NCI-H510A (cell line): ENCODE measurements around the gene UGCG.
"Not testable (repeated sequence)": the region's sequence is repeated elsewhere in the genome, so short reads cannot be mapped to it uniquely, and the experiment has no call there.

ENCODE experiments used
- DNase-seq: peaks from one replicate; lab custom pipeline; 2025; lab: John Stamatoyannopoulos, UW

UGCG gene

DNA sequence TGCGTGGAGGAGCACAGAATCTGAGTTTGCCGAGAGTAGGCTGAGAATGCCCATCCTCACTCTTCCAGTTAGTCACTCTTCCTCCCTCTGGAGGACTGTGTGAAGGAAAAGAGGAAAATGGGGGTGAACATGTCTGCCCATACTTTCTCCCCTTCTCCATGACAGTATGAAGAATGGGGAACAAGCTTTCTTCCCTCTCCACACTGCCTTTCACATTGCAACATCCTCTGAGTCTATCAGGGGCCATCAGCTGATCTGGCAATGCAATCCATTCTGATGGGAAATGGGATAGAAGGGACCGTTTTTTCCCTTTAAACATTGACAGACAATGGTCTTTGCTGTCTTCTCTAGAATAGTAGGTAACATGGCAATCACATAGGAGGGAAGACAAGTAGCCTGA is 56.8 kb downstream of the UGCG start:
- DNase-seq = no peak

GRCh38 chr9:111955048-111955447 is 58.4 kb downstream of the UGCG start:
- peak; percentile 94 for DNase-seq

DNA sequence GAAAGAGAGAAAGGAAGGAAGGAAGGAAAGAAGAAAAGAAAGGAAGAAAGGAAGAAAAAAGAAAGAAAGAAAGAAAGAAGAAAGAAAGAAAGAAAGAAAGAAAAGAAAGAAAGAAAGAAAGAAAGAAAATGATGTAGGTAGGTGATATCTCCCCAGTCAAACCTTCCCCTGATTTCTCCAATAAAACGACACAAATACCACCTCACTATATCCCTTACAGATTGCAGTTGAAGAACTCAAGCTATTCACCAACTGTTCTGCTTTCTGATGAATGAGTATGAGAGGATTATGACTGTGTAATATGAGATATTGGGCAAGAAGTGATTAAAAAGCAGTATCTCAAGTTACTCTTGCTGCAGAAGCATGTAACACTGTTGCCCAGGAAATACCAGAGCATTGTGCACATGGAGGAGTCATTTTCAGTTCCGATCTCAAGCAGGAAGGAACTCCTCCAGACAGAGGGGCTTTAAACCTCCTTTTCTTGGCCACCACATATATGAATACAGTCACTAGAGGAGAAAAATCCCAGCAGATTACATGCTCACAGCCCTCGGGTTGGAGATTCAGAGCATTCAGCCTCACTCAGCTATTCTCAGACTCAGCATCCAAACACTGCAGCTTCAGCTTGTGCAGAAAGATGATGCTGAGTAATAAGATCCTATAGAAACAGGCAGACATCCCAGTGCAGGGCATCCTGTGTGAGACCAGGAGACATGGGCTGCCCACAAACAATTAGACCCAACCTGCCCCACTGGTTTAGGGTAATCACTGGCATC is 61.4 kb downstream of the UGCG start:
- no peak for DNase-seq

GRCh38 chr9:111959468-111960359 is 63.1 kb downstream of the UGCG start:
- DNase-seq = peak; percentile 36

- not testable (repeated sequence) for DNase-seq
Measured at GRCh38 chr9:111960485-111960884, 63.9 kb downstream of the UGCG start.

DNA sequence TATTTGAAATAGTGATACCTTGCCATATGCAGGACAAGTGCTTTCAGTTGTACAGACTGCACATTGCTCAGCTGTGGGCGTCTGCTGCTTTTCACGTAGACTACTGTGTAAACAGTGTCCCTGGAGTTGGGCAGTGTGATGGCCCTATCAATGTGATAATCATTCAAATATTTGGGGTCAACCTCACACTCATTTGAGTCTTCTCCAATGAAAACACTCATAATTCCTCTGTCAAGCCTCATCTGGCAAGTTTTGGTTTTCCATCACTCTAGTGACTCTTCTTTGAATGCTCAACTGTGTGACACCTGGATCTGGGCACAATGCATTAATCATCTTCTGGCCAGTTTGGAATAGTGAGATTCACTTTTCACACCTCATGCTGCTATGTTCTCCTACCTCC is 64.4 kb downstream of the UGCG start:
- peak; percentile 43 for DNase-seq

DNA sequence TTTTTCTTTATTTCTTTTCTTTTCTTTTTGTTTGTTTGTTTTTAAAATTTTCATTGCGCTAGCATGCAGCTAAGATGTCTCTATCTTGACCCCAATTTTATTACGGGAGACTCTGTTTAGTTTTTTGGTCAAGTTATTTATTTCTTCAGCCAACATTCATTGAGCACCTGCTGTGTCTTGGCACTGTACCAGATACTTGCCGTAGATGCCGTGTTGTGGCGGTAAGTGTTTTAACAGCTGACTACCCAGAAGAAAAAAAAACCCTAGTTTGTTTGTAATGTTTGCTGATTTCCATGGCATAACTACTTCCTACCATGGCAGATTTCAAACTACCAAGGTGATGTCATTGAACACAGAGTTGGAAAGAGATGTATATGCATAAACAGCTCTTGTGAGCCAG is 65.0 kb downstream of the UGCG start:
- peak; percentile 84 for DNase-seq

DNA sequence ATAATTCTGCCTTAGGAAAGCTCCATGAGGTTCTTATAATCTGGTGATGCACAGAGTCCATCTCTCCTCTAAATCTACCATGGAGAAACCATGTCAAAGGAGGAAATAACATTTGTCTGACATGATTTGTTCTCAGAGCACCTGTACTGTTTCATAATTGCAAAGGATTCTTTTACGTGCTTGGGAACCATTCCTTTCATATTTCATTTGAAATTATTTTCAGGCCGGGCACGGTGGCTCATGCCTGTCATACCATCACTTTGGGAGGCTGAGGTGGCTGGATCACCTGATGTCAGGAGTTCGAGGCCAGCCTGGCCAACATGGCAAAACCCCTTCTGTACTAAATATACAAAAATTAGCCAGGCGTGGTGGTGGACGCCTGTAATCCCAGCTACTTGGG is 65.4 kb downstream of the UGCG start:
- no peak for DNase-seq

DNA sequence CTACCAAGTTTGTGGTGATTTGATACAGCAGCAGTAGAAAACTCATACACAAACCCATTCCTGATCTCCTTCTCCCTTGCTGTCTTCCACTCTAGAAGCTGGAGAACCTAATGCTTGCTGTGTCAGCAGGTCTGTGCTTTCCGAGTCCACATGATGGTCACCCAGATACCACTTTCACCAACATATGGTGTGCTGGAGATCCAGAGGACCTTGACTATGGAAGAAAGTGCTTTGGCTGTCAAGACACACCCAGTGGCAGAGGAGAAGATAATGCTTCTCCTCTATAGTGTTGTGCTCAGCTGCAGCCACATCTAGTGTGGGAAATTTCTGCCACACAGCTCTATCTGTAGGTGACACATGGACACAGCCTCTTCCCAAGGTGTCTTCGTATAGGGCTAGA is 67.4 kb downstream of the UGCG start:
- DNase-seq = no peak

DNA sequence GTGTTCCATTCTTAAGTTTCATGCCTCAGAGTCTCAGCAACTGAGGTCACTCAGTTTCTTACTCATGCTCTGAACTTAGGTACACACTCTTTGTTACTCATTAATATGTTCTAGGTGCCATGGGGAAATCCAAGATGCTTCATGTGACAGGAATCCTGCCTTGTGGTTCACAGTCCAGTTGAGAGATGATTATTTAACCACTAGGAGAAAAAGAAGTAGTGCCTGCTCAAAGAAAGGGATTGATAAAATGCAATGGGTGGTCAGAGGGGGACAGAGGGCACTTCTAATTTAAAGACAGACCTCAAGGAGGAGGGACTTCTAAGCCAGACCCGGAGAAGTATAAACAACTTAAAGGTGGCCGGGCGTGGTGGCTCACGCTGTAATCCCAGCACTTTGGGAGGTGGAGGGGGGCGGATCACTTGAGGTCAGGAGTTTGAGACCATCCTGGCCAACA is 69.0 kb downstream of the UGCG start:
- DNase-seq = no peak

DNA sequence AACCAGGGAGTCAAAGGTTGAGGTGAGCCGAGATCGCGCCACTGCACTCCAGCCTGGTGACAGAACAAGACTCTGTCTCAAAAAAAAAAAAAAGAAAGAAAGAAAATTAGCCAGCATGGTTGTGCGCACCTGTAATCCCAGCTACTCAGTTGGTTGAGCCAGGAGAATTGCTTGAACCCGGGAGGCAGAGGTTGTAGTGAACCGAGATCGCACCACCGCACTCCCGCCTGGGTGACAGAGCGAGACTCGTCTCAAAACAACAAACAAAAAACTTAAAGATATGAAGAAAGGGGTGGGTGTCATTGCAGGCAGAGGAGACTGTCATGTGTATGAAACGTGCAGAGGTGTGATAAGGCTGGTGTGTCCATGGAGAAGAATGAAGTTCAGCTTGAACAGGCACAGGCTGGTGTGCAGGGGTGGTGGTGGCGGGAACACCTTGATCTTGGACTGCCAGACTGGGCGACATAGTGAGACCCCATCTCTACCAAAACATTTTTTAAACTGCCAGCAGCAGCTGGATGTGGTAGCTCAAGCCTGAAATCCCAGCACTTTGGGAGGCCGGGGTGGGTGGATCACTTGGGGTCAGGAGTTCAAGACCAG is 69.6 kb downstream of the UGCG start:
- DNase-seq = no peak

DNA sequence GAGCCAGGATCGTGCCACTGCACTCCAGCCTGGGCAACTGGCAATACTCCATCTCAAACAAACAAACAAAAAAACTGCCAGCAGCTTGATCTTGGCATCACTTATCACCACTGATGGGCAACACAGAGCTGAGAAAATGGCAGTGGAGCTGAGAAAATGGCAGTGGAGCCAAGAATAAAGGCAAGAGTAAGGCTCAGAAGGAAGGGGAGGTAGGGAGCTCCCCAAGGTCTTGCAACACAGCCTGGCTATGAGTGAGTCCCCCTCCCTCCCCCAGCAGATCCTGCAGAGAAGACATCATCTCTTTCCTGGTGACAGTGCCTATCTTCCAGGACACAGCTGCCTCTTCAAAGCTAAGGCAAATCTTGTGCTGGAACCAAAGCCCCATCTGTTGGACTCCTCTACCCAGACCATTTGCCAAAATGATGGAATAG is 70.3 kb downstream of the UGCG start:
- no peak for DNase-seq

DNA sequence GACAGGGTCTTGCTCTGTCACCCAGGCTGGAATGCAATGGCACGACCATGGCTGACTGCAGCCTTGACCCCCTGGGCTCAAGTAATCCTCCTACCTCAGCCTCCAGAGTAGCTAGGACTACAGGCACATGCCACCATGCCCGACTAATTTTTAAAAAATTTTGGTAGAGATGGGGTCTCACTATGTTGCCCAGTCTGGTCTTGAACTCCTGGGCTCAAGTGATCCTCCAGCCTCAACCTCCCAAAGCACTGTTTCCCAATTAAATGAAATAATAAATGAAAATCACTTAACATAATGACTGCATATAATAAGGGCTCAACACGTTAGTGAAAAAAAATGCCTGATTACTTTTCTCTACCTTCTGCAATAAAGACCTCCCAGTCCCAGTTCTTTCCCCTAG is 71.0 kb downstream of the UGCG start:
- no peak for DNase-seq

DNA sequence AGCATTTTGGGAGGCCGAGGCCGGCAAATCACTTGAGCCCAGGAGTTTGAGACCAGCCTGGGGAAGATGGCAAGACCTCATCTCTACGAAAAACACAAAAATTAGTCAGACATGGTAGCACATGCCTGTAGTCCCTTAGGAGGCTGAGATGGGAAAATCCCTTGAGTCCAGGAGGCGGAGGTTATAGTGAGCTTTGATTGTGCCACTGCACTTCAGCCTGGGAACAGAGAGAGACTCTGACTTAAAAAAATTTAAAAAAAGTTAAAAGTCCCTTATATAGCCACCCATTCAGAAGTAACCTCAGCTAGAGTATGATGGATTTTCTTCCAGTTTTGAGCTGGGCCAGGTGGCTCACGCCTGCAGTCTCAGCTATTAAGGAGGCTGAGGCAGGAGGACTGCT is 72.4 kb downstream of the UGCG start:
- DNase-seq = no peak

DNA sequence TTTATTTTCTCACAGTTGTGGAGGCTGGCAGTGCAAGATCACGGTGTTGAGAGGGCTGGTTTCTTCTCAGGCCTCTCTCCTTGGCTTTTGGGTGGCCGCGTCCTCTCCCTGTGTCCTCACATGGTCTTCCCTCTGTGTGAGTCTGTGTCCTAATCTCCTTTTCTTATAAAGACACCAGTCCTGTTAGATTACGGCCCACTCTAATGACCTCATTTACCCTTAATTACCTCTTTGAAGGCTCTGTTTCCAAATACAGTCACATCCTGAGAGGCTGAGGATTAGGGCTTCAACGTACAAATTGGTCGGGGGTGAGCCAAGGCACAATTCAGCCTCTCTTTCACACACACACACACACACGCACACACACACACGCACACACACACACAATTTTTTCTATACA is 73.0 kb downstream of the UGCG start:
- DNase-seq = no peak

DNA sequence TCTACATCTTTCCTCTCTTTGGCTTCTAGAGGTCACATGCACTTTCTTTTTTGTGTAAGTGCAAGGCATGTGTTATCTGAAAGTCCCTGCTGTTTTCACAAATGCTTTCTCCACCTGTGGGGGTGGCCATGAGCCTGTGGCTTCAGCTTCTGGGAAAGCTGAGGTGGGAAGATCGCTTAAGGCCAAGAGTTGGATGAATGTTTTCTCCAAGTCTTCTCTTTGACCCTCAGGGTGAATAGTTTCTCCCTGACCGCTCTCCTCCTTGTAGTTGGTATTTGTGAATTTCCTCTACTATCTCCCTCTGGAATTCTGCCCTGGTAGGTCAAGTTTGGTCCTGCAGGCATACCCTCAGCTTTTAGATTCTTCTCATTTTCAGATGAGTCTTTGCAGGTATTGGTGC is 74.2 kb downstream of the UGCG start:
- no peak for DNase-seq

DNA sequence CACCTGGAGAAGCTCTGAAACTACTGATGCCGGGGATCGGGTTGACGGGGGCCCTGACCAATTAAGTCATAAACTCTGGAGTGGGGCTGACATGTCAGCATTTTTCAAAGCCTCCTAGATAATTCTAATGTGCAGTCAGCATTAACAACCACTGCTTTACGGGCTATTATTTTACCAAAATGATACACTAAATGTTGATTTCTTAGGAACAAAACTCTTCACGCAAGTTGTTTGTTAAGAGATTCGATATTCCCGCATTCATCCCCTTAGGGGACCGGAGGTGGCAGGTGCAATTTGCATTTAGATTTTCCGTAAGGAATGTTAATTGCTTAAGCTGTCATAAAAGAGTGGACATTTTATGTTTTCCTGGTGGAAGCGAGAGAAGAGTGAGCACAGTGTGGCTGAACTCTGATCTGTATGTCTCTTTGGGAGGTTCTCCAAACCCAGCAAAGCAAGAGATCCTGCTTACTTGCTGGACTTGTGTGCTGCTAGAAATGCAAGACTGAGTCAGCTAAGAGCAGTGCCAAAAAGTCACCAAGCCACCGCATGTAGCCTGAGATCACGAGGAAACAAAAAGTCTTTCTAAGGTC is 77.6 kb downstream of the UGCG start:
- DNase-seq = peak; percentile 81

- DNase-seq = peak; percentile 27
Measured at GRCh38 chr9:111975709-111976108, 79.1 kb downstream of the UGCG start.

GRCh38 chr9:111978616-111979015 is 82.0 kb downstream of the UGCG start:
- no peak for DNase-seq

DNA sequence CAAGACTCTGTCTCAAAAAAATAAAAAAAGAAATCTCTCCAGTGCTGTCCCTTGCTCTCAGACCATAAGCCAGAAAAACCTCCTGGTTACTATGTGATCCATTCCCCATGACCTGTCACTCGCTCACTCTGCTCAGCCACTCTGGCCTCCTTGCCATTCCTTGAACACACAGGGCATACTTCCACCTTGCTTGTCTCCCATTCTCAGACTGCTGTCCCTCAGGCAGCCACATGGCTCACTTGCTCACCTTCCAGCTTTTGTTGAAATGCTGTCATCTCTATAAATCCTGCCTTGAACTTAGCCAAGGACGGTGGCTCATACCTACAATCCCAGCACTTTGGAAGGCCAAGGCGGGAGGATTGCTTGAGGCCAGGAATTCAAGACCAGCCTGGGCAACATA is 82.9 kb downstream of the UGCG start:
- DNase-seq = no peak

- DNase-seq = no peak
Measured at GRCh38 chr9:111980398-111980797, 83.8 kb downstream of the UGCG start.

DNA sequence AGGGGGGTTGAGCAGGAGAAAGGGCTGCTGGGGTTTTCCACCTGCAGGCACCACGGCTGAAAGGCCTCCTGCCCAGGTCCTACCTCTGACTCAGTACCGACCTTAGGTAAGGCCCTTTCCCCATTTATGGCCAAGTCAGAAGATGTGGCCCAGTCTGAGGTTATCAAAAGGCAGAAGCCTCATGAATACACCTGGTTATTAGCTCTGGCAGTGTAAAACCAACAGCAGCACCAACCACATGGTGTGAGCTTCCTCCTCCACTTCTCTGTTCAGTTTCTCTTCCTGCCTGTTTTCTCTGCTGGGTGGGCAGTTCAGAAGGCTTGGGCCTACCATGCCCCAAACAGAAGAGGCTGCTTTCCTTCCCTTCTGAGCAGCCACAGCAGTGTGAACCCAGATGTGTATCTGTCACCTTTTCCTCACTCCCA is 86.9 kb downstream of the UGCG start:
- DNase-seq = no peak
